K562 (cell line): ENCODE results near the gene TXN. TPM values are rescaled to one million over a fixed set of nuclear protein-coding genes. Genes with fewer than 3 reads are reported as not detected.
"Not testable (repeated sequence)": the region's sequence is repeated elsewhere in the genome, so short reads cannot be mapped to it uniquely, and the experiment has no call there.

Experiments
- ATAC-seq: fragments of 200-7000 bp; cut with Tn5 transposase; 3 replicates; pipeline ENCODE4 v1.9.1; 2020; ENCODE audit warnings: moderate library complexity
- BruUV-seq: library from RNA; stranded (reverse); fragments of 400-500 nt; replicated peaks from 2 replicates; lab custom pipeline; 2021; lab: Mats Ljungman, UMichigan
- CTCF ChIA-PET: fragments of 300-600 bp; formaldehyde crosslinking; extraction: SDS; loops from one replicate; lab custom pipeline; 2021; ENCODE audit warnings: low intra/inter-chr PET ratio; lab: Yijun Ruan, JAX
- POLR2A ChIA-PET: fragments of 300-600, 350-650 bp; sonication (Branson Sonifier 250); formaldehyde crosslinking; extraction: SDS; loops from one replicate; lab custom pipeline; 2021; ENCODE audit warnings: antibody characterized with exemption, inconsistent platforms; lab: Yijun Ruan, JAX
- DNase-seq, 4 experiments: peaks; one replicate each; pipeline versions ENCODE4 v3.0.0 to v3.0.0-alpha.2; 2011 to 2018; ENCODE audit warnings: low spot score in 3 of 4, mixed read lengths in 3 of 4; ENCODE audit errors: extremely low read depth in 1 of 4
- FAIRE-seq: peaks from 2 replicates; lab custom pipeline; 2011; peaks lifted over from hg19 to GRCh38; lab: Jason Lieb, UNC
- H2AFZ ChIP-seq: 2 replicates; pipeline ENCODE4 v1.6.0; 2011; ENCODE audit warnings: low read depth, low read length, control low read depth, inconsistent platforms
- H3K27ac ChIP-seq: fragments of 200-600 bp; 3 replicates; pipeline ENCODE4 v1.8.0; 2011; ENCODE audit warnings: low read depth, mild to moderate bottlenecking, control low read depth, inconsistent platforms, low read length, moderate library complexity, mixed read lengths; ENCODE audit errors: extremely low read depth
- H3K27me3 ChIP-seq, 2 experiments: fragments of 300-600 bp in 1 of 2; 2 replicates in 1 of 2; 3 replicates in 1 of 2; pipeline versions ENCODE4 v1.6.0 to v1.8.0; 2011; ENCODE audit warnings: inconsistent platforms in 2 of 2, low read length in 2 of 2, mild to moderate bottlenecking in 1 of 2, mixed read lengths in 1 of 2, moderate library complexity in 1 of 2; ENCODE audit not compliant: control insufficient read depth in 2 of 2, insufficient read depth in 2 of 2
- H3K36me3 ChIP-seq: fragments of 300-600 bp; 3 replicates; pipeline ENCODE4 v1.8.0; 2011; ENCODE audit warnings: mild to moderate bottlenecking, low read length, inconsistent platforms; ENCODE audit not compliant: control insufficient read depth, insufficient read depth
- H3K4me1 ChIP-seq, 2 experiments: fragments of 200-600 bp in 1 of 2; replicated peaks in 1 of 2; 2 replicates in 1 of 2; 3 replicates in 1 of 2; pipeline versions ENCODE4 v1.5.1 to v1.8.0; 2011; ENCODE audit warnings: inconsistent platforms in 2 of 2, low read length in 2 of 2, mild to moderate bottlenecking in 1 of 2, mixed read lengths in 1 of 2, moderate library complexity in 1 of 2; ENCODE audit not compliant: control insufficient read depth in 2 of 2, insufficient read depth in 2 of 2
- H3K4me2 ChIP-seq: 2 replicates; pipeline ENCODE4 v1.6.1; 2011; ENCODE audit warnings: low read length, control low read depth, inconsistent platforms, mixed read lengths; ENCODE audit not compliant: insufficient read depth
- H3K4me3 ChIP-seq: fragments of 200-600 bp; sonication (generic), shearing (Covaris generic); 2 replicates; pipeline ENCODE4 v1.5.1; 2016; ENCODE audit warnings: control low read depth, inconsistent platforms
- H3K79me2 ChIP-seq: fragments of 200-600 bp; 3 replicates; pipeline ENCODE4 v1.8.0; 2011; ENCODE audit warnings: low read length, inconsistent platforms; ENCODE audit not compliant: control insufficient read depth, insufficient read depth
- H3K9ac ChIP-seq, 2 experiments: 2 replicates each; pipeline versions ENCODE4 v1.6.0 to v1.6.1; 2011; ENCODE audit warnings: low read depth in 2 of 2, low read length in 2 of 2, control low read depth in 1 of 2, inconsistent platforms in 1 of 2, mild to moderate bottlenecking in 1 of 2, mixed read lengths in 1 of 2; ENCODE audit not compliant: insufficient read depth in 1 of 2
- H3K9me1 ChIP-seq: one replicate; pipeline ENCODE4 v1.6.0; 2011; ENCODE audit warnings: inconsistent platforms, mild to moderate bottlenecking, low read length, moderate library complexity; ENCODE audit not compliant: control insufficient read depth, insufficient read depth
- H3K9me3 ChIP-seq: replicated peaks from 2 replicates; pipeline ENCODE4 v1.5.1; 2011; ENCODE audit warnings: low read depth, low read length, inconsistent platforms; ENCODE audit not compliant: control insufficient read depth, insufficient read depth
- H4K20me1 ChIP-seq: replicated peaks from 2 replicates; pipeline ENCODE4 v1.6.1; 2011; ENCODE audit warnings: low read length, inconsistent platforms, mixed read lengths; ENCODE audit not compliant: control insufficient read depth, insufficient read depth
- EGR1 ChIP-seq: fragments of 450-650 bp; conservative IDR thresholded peaks from 2 replicates; pipeline ENCODE4 v1.6.1; 2017; ENCODE audit warnings: mild to moderate bottlenecking
- HES1 ChIP-seq: fragments of 450-650 bp; IDR thresholded peaks from 2 replicates; pipeline ENCODE4 v1.6.1; 2016; ENCODE audit warnings: low read depth, mild to moderate bottlenecking, moderate library complexity
- HMGN3 ChIP-seq: IDR thresholded peaks from 2 replicates; pipeline ENCODE4 v1.6.1; 2011; ENCODE audit warnings: borderline replicate concordance, low read depth, mild to moderate bottlenecking, mixed read lengths, low read length; ENCODE audit not compliant: insufficient read length; ENCODE audit errors: extremely low read depth
- ZNF175 ChIP-seq: fragments of 200-800 bp; sonication (Bioruptor generic); IDR thresholded peaks from 2 replicates; pipeline ENCODE4 v1.6.1; 2016; ENCODE audit warnings: low read depth, mild to moderate bottlenecking, missing genetic modification characterization, missing compliant biosample characterization
- WGBS: fragments of 100-300 bp; shearing (Covaris generic); methylation state at CpG from one replicate; pipeline ENCODE4 v1.1.6; 2016; ENCODE audit warnings: low coverage, mixed read lengths; ENCODE audit not compliant: insufficient coverage; ENCODE audit errors: missing lambda C conversion rate; 5-methylcytosine and 5-hydroxymethylcytosine counted together
- in situ Hi-C: fragments of 300-500 bp; cut with MboI; formaldehyde crosslinking; loops from 4 replicates; pipeline ENCODE4 v1.15.0; 2018; ENCODE audit warnings: inconsistent platforms, mixed read lengths
- intact Hi-C: fragments of 100-400 bp; cut with micrococcal nuclease; formaldehyde crosslinking; loops from 2 replicates; pipeline ENCODE4 v1.14.2; 2022
- polyA plus RNA-seq, 8 experiments: library from polyadenylated mRNA; depleted of rRNA in 4 of 8; stranded (reverse) in 5 of 8; unstranded in 3 of 8; fragments of >200 nt; fragmentation: Nextera tagmentation in 2 of 8; fragmentation: Illumina TruSeq in 1 of 8; extraction: Ambion mirVana in 2 of 8; extraction: Trizol in 1 of 8; gene quantifications; 2 replicates each; pipeline versions ENCODE4 v1.2.1 to v1.2.3, GENCODE V29; 2011 to 2014; ENCODE audit warnings: inconsistent platforms in 1 of 8, missing spikeins in 1 of 8
- total RNA-seq, 7 experiments: library from RNA; depleted of rRNA in 6 of 7; stranded (reverse); fragments of >200 nt in 6 of 7; fragmentation: Illumina TruSeq in 2 of 7; extraction: Trizol in 2 of 7; gene quantifications; 2 replicates each; pipeline versions ENCODE4 v1.2.1 to v1.2.3, GENCODE V29; 2011 to 2021; ENCODE audit warnings: low replicate concordance in 1 of 7

TXN gene
- total and polyA plus RNA-seq, 9 of the 15 experiments (the other 6 are each of a cell fraction or from before 2014, with no cell fraction given) = 272 to 1,596 (median 514) TPM

- TF ChIP-seq ZNF175 (CRISPR knock-in tag) = no peak
- no peak for TF ChIP-seq HMGN3
- no peak for TF ChIP-seq HES1
Measured at GRCh38 chr9:110252509-110253139, 3.7 kb downstream of the TXN start (continued).

DNA sequence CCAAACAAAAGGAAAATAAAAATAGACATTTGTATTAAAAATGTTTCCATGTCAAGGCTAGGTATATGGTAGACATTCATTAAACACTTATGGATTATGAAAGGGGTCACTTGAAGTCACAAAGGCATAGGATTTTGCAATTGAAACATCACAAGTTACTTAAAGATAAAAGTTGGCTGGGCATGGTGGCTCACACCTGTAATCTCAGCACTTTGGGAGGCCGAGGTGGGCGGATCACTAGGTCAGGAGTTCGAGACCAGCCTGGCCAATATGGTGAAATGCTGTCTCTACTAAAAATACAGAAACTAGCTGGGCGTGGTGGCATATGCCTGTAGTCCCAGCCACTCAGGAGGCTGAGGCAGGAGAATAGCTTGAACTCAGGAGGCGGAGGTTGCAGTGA is 4.5 kb downstream of the TXN start:
- Histone ChIP-seq H3K36me3 (peaks cover 65% of the 10 kb centered on the region), H3K4me1 (peaks cover 11 to 14% of the 10 kb centered on the region in 2 experiments; a peak in 3 of 5 replicates), H3K79me2 (peaks cover 87% of the 10 kb centered on the region), H4K20me1 (peaks cover 51% of the 10 kb centered on the region)
- POLR2A ChIA-PET = interaction anchor here (0.6 to 1.2 kb wide), 3 partner anchors 9 to 159 kb away, joined by 3 to 5 read pairs (median 3); no protein-coding TSS in a partner anchor
- ATAC-seq, intact Hi-C loops, BruUV-seq, FAIRE-seq, H3K27me3 ChIP-seq, H3K9ac ChIP-seq, H2AFZ ChIP-seq, H3K9me3 ChIP-seq, H3K4me2 ChIP-seq, H3K9me1 ChIP-seq, CTCF ChIA-PET, H3K27ac ChIP-seq, in situ Hi-C loops, H3K4me3 ChIP-seq, DNase-seq: not testable (repeated sequence)
- peak; percentile 43 for TF ChIP-seq EGR1
- 90% methylated on average over 5 of the region's 5 CpGs for WGBS
